SK-N-SH treated with all-trans-retinoic acid at 6 μM for 48 hours (cell line): ENCODE results near the gene RABGAP1.

Experiments used
- ATAC-seq: fragments of 200-7000 bp; cut with Tn5 transposase; 3 replicates; pipeline ENCODE4 v1.9.1; 2020; ENCODE audit warnings: mild to moderate bottlenecking, moderate library complexity
- ARNTL ChIP-seq: fragments of 450-650 bp; formaldehyde crosslinking; IDR thresholded peaks from 2 replicates; pipeline ENCODE4 v1.5.0; 2020; ENCODE audit warnings: low read depth, mild to moderate bottlenecking, moderate library complexity, borderline replicate concordance
- BACH2 ChIP-seq: fragments of 250-450 bp; sonication (Bioruptor Pico); IDR thresholded peaks from 2 replicates; pipeline ENCODE4 v1.9.0; 2021; ENCODE audit warnings: mild to moderate bottlenecking, borderline replicate concordance
- CREB5 ChIP-seq: fragments of 250-450 bp; sonication (Bioruptor Pico); IDR thresholded peaks from 2 replicates; pipeline ENCODE4 v1.5.1; 2020; ENCODE audit warnings: low read depth, mild to moderate bottlenecking, moderate library complexity
- CSDC2 ChIP-seq: fragments of 250-450 bp; sonication (Bioruptor Pico); IDR thresholded peaks from 2 replicates; pipeline ENCODE4 v1.5.0; 2020; ENCODE audit warnings: mild to moderate bottlenecking, moderate library complexity
- CSRNP3 ChIP-seq: fragments of 250-450 bp; sonication (Bioruptor Pico); IDR thresholded peaks from 2 replicates; pipeline ENCODE4 v1.5.1; 2021; ENCODE audit warnings: mild to moderate bottlenecking, moderate library complexity
- ESRRG ChIP-seq: fragments of 250-450 bp; sonication (Bioruptor Pico); IDR thresholded peaks from 2 replicates; pipeline ENCODE4 v1.6.1; 2021; ENCODE audit warnings: mild to moderate bottlenecking
- GLIS3 ChIP-seq: fragments of 250-450 bp; sonication (Bioruptor Pico); IDR thresholded peaks from 2 replicates; pipeline ENCODE4 v1.5.0; 2020; ENCODE audit warnings: mild to moderate bottlenecking, moderate library complexity
- ISL1 ChIP-seq: fragments of 250-450 bp; sonication (Bioruptor Pico); IDR thresholded peaks from 2 replicates; pipeline ENCODE4 v2.1.2; 2022; ENCODE audit warnings: mild to moderate bottlenecking, moderate library complexity
- OSR1 ChIP-seq: fragments of 250-450 bp; sonication (Bioruptor Pico); IDR thresholded peaks from 2 replicates; pipeline ENCODE4 v1.8.0; 2022; ENCODE audit warnings: moderate library complexity, mild to moderate bottlenecking, inconsistent platforms
- PATZ1 ChIP-seq: fragments of 250-450 bp; sonication (Bioruptor Pico); IDR thresholded peaks from 2 replicates; pipeline ENCODE4 v1.8.0; 2020; ENCODE audit warnings: mild to moderate bottlenecking, moderate library complexity, borderline replicate concordance
- POU6F1 ChIP-seq: fragments of 250-450 bp; sonication (Bioruptor Pico); IDR thresholded peaks from 2 replicates; pipeline ENCODE4 v1.8.0; 2021; ENCODE audit warnings: low read depth, mild to moderate bottlenecking, moderate library complexity, borderline replicate concordance
- PPARA ChIP-seq: fragments of 250-450 bp; sonication (Bioruptor Pico); IDR thresholded peaks from 2 replicates; pipeline ENCODE4 v1.5.0; 2020; ENCODE audit warnings: mild to moderate bottlenecking, borderline replicate concordance
- RARB ChIP-seq: fragments of 250-450 bp; sonication (Bioruptor Pico); IDR thresholded peaks from 2 replicates; pipeline ENCODE4 v1.8.0; 2021; ENCODE audit warnings: mild to moderate bottlenecking, moderate library complexity
- SNAI2 ChIP-seq: fragments of 250-450 bp; sonication (Bioruptor Pico); IDR thresholded peaks from 2 replicates; pipeline ENCODE4 v1.5.0; 2020; ENCODE audit warnings: mild to moderate bottlenecking, moderate library complexity
- TCF4 ChIP-seq: fragments of 250-450 bp; sonication (Bioruptor Pico); IDR thresholded peaks from 2 replicates; pipeline ENCODE4 v1.8.0; 2021; ENCODE audit warnings: mild to moderate bottlenecking, moderate library complexity, borderline replicate concordance
- TSHZ2 ChIP-seq: fragments of 250-450 bp; sonication (Bioruptor Pico); IDR thresholded peaks from 2 replicates; pipeline ENCODE4 v1.5.0; 2020; ENCODE audit warnings: mild to moderate bottlenecking, moderate library complexity
- ZC3H10 ChIP-seq: fragments of 250-450 bp; sonication (Bioruptor Pico); IDR thresholded peaks from 2 replicates; pipeline ENCODE4 v1.5.1; 2021; ENCODE audit warnings: mild to moderate bottlenecking, moderate library complexity
- ZFP3 ChIP-seq: fragments of 250-450 bp; sonication (Bioruptor Pico); IDR thresholded peaks from 2 replicates; pipeline ENCODE4 v1.5.0; 2020; ENCODE audit warnings: mild to moderate bottlenecking, moderate library complexity
- ZFP30 ChIP-seq: fragments of 450-650 bp; formaldehyde crosslinking; IDR thresholded peaks from 2 replicates; pipeline ENCODE4 v1.5.0; 2022; ENCODE audit warnings: mild to moderate bottlenecking, moderate library complexity
- ZNF70 ChIP-seq: fragments of 450-650 bp; formaldehyde crosslinking; IDR thresholded peaks from 2 replicates; pipeline ENCODE4 v1.5.0; 2020; ENCODE audit warnings: mild to moderate bottlenecking, moderate library complexity
- ZNF8 ChIP-seq: fragments of 450-650 bp; formaldehyde crosslinking; IDR thresholded peaks from 2 replicates; pipeline ENCODE4 v1.5.0; 2020; ENCODE audit warnings: mild to moderate bottlenecking, moderate library complexity

The RABGAP1 gene

GRCh38 chr9:122936883-122937282 lies 3.9 kb upstream of the RABGAP1 start:
- no peak for TF ChIP-seq ESRRG (CRISPR knock-in tag)
- TF ChIP-seq BACH2 = no peak
- no peak for TF ChIP-seq RARB (CRISPR knock-in tag)
- no peak for TF ChIP-seq PATZ1 (CRISPR knock-in tag)
- TF ChIP-seq ZC3H10 (CRISPR knock-in tag) = no peak
- TF ChIP-seq POU6F1 (CRISPR knock-in tag) = no peak
- no peak for TF ChIP-seq ZFP30 (CRISPR knock-in tag)
- TF ChIP-seq CSRNP3 (CRISPR knock-in tag) = no peak
- no peak for TF ChIP-seq SNAI2 (CRISPR knock-in tag)
- TF ChIP-seq TCF4 (CRISPR knock-in tag) = no peak
- TF ChIP-seq ZNF70 = no peak
- no peak for ATAC-seq

GRCh38 chr9:122939601-122940000 lies 1.2 kb upstream of the RABGAP1 start:
- ATAC-seq = no peak
- no peak for TF ChIP-seq CREB5 (CRISPR knock-in tag)
- no peak for TF ChIP-seq TSHZ2
- no peak for TF ChIP-seq SNAI2 (CRISPR knock-in tag)
- TF ChIP-seq PATZ1 (CRISPR knock-in tag) = no peak
- no peak for TF ChIP-seq ISL1
- TF ChIP-seq ESRRG (CRISPR knock-in tag) = no peak
- no peak for TF ChIP-seq TCF4 (CRISPR knock-in tag)
- no peak for TF ChIP-seq ZFP3
- no peak for TF ChIP-seq GLIS3 (CRISPR knock-in tag)
- TF ChIP-seq CSRNP3 (CRISPR knock-in tag) = no peak
- TF ChIP-seq BACH2 = no peak
- TF ChIP-seq CSDC2 (CRISPR knock-in tag) = no peak
- TF ChIP-seq ZNF8 = no peak
- no peak for TF ChIP-seq OSR1 (CRISPR knock-in tag)
- TF ChIP-seq RARB (CRISPR knock-in tag) = no peak
- TF ChIP-seq POU6F1 (CRISPR knock-in tag) = no peak
- no peak for TF ChIP-seq ARNTL
- TF ChIP-seq PPARA (CRISPR knock-in tag) = no peak
